ENCODE measurements around the gene ZNF438.
"Not testable (repeated sequence)": the region's sequence is repeated elsewhere in the genome, so short reads cannot be mapped to it uniquely, and the experiment has no call there.

The ZNF438 gene

GRCh38 chr10:30990351-30990750, 41.3 kb downstream of the ZNF438 start:
- no peak overlapping the region for H3K4me3 ChIP-seq (ENCODE audit: low read depth, low read length)
- no peak for DNase-seq (ENCODE audit: low read depth)
- no peak for TF ChIP-seq CTCF (IDR thresholded peaks at IDR 0.05; ENCODE audit: insufficient read depth, low read depth, low read length, missing control alignments)

- TF ChIP-seq CTCF (IDR thresholded peaks at IDR 0.05; ENCODE audit: insufficient read depth, low read depth, low read length, missing control alignments) = no peak
- DNase-seq (ENCODE audit: low read depth) = no peak
These were observed 42.7 kb downstream of the ZNF438 start for GRCh38 chr10:30988831-30989435.

GRCh38 chr10:30987463-30987862, 44.2 kb downstream of the ZNF438 start:
- no peak for DNase-seq (ENCODE audit: low read depth)
- TF ChIP-seq CTCF (IDR thresholded peaks at IDR 0.05; ENCODE audit: insufficient read depth, low read depth, low read length, missing control alignments) = no peak
- H3K4me3 ChIP-seq (ENCODE audit: low read depth, low read length) = no peak overlapping the region

More at GRCh38 chr10:30988831-30989435, 42.7 kb downstream of the ZNF438 start:
- no peak overlapping the region for H3K4me3 ChIP-seq (ENCODE audit: low read depth, low read length)

- H3K4me3 ChIP-seq (ENCODE audit: low read depth, low read length) = no peak overlapping the region
- TF ChIP-seq CTCF (IDR thresholded peaks at IDR 0.05; ENCODE audit: insufficient read depth, low read depth, low read length, missing control alignments) = no peak
- DNase-seq (ENCODE audit: low read depth) = no peak
These were observed 45.6 kb downstream of the ZNF438 start for GRCh38 chr10:30986053-30986555.

- TF ChIP-seq CTCF (IDR thresholded peaks at IDR 0.05; ENCODE audit: insufficient read depth, low read depth, low read length, missing control alignments) = no peak
- no peak overlapping the region for H3K4me3 ChIP-seq (ENCODE audit: low read depth, low read length)
- DNase-seq (ENCODE audit: low read depth) = no peak
These were observed 46.2 kb downstream of the ZNF438 start for GRCh38 chr10:30985512-30985911.

- no peak for DNase-seq (ENCODE audit: low read depth)
- H3K4me3 ChIP-seq (ENCODE audit: low read depth, low read length) = no peak overlapping the region
- TF ChIP-seq CTCF (IDR thresholded peaks at IDR 0.05; ENCODE audit: insufficient read depth, low read depth, low read length, missing control alignments) = no peak
These were observed 46.9 kb downstream of the ZNF438 start for GRCh38 chr10:30984563-30985328.

- peak; percentile 43 for DNase-seq (ENCODE audit: low read depth)
- H3K4me3 ChIP-seq (ENCODE audit: low read depth, low read length) = not testable (repeated sequence)
These were observed 48.5 kb downstream of the ZNF438 start for GRCh38 chr10:30983209-30983608.

Measured in GM12865 (cell line).